NCI-H2171 treated with DMSO at 0.1 percent for 48 hours (cell line): ENCODE results near the gene SSH3.
A peak's percentile ranks its signal among the peaks of the same experiment; 100 is the strongest.

ENCODE experiments used
- DNase-seq: peaks from one replicate; lab custom pipeline; 2025; lab: John Stamatoyannopoulos, UW

SSH3 gene

DNA sequence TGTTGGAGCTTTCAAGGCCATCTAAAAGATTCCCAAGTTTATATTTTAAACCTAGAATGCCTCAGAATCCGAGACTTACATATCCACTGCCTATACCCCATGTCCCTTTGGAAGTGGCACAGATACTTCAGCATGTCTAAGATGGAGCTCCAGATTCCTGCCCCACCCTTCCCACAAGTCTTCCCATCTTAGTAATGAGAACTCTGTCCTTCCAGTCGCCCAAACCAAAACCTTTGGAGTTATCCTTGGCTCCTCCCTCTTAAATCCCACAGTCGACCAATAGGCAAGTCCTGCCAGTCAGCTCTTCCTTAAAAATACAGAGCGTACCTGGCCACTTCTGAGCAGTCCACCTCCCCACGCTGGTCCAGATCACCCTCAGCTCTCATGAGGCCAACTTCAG is 45.7 kb downstream of the SSH3 start:
- DNase-seq = no peak

DNA sequence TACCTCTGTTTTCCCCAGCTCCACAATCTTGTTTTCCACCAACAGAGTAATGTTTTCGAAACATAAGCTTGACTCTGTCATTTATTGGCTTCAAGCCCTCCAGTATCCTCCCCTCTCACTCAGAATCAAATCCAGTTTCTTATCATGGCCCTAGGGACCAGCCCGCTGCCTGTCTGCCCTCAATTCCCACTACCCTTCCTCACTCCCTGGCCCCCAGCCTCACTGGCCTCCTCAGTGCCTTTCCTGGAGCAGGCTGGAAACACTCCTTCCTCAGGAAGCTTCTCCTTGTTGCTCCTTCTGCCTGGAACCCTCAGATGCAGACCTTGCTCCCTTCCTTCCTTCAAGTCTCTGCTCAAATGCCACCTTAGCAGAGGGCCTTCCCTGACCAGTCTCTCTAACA is 46.1 kb downstream of the SSH3 start:
- no peak for DNase-seq

DNA sequence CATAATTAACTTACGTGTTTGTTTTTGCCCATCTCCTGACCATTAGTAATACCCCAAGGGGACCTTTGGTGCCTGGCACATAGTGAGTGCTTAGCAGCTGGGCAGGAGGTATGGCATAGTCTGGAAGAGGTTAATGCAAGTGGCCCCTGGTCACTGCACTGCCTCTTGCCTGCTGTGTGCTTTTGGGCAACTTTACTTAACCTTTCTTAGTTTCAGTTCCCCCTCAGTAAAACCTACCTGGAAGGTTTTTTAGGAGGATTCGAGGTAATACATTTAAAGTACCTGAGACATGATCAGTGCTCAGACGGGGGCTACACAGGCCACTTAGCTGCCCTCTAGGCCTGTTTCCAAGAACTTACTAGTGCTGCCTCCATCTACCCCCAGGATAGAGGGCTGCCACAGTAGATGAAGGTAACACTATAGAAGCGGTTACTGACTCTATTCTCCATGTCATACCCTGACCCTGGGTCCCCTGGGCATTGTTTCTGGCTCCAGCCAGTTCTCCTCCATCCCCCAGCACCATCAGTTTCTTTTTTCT is 46.7 kb downstream of the SSH3 start:
- DNase-seq = no peak

DNA sequence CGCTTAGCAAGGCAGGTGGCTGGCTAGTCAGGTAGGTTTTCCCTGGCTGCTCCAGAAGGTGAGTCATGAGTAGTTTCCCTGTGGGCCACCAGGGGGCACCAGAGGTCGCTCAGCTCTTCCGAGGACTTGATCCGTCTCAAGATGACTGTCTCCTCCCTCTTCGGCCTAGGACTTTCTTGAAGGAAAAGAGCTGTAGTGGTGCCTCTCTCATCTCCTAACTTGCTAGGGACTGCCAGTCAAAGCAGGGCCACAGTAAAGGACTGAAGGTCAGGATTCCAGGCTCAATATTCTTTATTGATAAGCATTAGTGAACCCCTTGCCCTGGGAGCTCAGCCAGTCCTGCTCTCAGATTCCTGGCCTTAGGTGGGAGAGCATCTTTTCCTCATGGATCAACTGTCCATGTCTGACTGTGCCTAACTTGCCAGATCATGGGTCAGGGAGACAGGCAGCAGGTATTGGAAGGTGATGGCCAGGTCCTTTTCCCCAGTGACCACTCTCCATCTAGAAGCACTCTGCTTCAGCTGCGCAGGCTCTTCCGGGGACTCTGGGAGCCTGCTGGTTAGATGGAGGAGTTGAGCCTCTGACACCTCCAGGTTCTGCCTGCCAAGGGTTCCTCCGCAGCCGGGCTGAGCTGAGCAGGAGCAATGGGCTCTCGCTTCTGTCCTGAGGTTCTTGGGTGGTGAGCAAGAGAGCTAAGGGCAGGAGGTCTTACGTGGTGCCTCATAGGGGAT is 48.1 kb downstream of the SSH3 start:
- peak; percentile 73 for DNase-seq

DNA sequence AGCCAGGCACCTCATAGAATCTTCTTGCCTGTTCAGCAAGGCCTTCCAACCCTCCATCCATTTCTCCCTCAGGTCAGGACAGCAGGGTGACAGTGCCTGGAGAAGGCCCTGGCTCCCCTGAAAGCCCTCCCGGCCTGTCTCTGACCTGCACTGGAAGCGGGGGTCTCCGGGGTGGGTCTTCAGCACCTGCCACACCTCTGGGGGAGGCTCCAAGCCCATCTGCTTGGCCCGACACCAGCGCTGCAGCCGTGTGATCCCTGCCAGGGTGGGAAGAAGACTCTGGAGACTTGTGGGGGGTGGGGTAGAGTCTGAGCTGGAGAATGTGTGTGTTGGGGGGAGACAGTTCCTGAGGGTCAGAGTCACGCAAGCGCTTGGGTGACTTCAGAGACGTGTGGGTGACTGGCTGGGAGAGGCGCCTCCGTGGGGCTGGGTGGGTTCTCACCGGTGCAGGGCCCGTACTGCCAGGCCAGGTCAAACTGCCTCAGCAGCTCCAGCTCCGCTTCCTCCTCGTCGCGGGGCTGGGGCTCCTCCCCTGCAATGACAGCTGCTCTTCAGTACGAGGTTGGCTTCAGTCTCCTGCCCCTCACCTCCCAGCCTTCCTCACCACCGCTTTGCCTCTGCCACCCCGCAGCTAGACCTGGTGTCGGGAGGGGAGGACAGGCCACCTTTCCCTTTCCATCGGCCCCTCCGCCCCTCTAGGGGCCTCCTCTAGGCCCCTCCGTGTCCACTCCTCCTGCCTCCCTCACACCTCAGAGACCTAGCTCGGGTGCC is 49.4 kb downstream of the SSH3 start:
- peak; percentile 57 for DNase-seq

DNA sequence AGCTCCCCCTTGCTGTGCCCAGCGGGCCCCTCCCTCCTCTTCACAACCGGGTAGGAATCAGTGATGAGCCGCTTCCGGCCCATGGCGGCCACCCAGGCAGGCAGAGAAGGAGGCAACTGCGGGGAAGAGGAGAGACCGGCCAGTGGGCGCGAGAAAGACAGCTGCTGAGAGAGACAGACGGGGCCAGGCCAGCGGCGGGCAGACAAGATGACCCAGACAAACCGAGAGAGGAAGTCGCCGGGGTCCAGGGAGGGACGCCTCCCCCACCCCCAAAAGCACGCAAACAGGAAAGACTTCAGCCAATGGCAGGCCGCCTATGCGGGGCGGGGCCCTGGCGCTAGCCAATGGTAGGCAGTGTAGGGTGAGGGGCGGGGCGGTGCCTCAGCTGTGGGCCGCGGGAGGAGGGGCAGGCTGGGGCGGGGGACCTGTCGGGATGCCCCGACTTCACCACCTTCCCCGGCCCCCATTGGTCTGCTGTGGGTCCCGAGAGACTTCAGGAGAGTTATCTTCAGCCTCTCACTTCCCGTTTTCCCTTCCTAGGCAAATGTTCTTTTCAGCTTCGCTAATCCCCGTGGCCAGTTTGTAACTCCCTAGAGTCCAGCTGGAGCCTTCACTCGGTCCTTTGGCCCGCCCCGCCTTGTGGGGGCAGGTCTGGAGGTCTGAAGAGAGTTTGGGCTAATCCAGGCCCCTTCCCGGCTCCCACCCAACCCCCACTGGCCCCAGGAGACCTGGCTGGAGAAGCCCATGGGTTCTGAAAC is 50.2 kb downstream of the SSH3 start, which contains the start of gene POLD4:
POLD4 (minus strand) TSS at position 230 of the 758 bp plus-strand sequence; CDS start at position 83, 147 bp downstream.
- DNase-seq = peak; percentile 86

DNA sequence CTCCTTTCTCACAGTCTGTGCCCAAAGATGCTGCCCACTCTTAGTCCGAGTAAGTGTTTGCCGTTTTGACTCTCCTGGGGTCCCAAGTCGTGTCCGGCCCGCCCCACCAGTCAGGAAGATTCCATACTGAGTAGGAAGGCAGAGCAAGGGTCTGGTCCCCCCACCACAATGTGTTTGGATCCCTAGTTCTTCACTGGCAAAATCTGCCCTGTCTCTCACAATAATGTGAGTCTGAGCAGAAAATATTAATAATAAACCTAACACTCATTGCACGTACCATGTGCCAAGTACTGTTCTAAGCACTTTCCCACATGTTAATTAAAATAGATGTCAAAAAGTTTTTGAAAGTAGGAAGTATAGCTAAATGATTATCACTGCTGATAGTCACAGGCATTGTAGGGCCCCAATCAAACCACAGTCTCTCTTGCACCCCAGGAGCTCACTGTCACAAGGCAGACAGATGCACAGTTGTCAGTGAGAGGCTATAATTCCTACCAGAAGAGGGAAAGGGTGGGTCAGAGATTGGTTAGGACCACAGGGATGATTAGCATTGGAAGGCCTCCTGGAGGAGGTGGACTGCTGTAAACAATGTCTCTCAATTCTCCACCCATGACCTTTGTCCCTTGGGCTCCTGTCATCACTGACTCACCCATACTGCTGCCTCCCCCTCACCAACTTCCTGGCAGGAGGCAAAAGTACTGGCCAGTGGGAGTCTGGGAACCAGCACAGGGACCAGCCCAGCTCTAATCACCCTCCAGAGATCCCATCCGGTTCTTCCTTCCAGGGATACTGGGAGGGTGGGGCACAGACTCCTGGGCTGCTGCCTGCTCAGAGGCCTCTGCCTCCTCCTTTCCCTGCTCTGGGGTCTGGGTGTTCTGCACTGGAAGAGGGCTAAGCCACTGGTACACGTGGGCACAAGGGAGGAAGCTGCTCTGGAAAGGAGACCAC is 51.0 kb downstream of the SSH3 start:
- DNase-seq = no peak

DNA sequence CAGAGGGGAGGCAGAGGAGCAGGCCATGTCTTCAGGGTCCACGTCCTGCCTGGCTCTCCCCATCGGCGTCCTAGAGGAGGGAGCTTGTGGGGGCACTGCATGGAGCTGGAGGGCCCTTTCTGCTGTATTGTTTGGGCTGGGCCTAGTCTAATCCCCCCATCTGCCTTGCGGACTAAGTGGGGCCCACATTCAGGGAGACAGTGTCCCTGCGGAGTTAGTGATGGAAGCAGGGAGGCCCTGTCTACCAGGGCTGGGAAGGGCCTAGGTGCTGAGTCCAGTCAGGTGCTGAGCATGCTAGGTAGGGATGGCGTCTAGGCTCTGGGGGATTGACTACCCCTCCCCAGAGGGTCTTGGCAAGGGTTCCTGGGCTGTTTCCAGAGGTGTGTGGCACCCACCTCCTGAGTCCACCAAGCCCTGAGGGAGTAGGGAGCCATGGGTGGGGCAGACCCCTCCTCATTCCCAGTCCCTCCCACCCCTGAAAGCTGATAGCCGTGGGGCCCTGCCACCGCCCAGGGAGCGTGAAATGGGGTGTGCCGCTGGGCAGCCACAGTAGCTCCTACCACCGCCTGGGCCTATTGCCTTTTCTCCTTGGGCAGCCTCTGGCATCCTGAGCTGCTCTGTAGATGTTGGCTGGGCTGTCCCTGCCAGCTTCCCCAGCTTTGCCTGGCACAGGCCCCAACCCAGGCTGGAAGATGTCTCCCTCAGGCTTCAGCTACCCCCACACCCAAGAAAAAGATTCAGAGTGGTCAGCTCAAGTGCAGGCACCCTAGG is 51.9 kb downstream of the SSH3 start:
- DNase-seq = no peak

DNA sequence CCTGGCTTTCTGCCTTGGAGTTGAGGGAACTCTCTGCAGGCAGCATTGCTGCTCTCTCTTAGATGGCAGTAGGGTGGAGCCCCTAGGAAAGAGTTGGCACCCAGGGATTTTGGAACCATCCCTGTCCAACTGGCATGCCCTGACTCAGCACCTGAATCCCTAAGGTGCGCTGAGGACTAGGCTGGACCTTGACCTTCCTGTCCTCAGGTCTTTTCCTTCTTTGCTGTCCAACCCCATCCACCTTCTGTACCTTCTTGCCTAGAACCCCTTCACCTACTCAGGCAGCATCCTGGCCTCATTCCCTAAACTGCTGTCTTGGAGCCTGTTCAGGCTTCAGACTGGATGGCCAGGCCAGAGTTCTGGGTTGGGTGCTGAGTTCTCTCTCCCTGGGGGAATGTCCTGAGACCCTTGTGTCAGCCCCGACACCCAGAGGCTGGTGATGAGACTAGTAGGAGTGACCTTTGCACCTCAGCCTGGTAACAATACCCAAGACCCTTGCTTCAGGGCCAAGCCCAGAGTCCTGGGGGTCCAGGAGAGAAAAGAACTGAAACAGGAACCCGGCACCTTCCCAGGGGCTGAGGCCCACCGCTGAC is 52.6 kb downstream of the SSH3 start:
- DNase-seq = no peak

DNA sequence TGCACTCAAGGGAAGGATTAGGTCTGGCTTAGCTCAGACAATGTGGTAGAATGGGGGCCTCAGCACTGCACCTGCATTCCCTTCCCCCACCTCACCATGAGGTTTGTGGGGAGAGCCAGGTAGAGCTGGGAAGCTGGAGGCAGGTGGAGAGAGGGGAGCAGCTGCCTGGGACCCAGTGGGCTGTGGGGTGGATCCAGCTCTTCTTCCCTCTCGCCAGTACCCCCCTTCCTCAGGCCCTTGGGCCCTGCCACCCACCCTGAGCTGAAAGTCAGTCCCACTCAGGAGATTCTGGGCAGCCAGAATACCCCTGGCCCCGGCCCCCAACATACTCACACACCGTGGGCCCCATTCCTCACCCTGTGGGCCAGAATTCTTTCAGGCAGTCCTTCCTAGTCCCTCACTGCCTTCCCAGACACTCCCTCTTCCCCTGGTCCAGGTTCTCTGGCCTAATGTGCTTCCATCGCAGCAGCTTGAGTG is 53.1 kb downstream of the SSH3 start:
- DNase-seq = no peak

DNA sequence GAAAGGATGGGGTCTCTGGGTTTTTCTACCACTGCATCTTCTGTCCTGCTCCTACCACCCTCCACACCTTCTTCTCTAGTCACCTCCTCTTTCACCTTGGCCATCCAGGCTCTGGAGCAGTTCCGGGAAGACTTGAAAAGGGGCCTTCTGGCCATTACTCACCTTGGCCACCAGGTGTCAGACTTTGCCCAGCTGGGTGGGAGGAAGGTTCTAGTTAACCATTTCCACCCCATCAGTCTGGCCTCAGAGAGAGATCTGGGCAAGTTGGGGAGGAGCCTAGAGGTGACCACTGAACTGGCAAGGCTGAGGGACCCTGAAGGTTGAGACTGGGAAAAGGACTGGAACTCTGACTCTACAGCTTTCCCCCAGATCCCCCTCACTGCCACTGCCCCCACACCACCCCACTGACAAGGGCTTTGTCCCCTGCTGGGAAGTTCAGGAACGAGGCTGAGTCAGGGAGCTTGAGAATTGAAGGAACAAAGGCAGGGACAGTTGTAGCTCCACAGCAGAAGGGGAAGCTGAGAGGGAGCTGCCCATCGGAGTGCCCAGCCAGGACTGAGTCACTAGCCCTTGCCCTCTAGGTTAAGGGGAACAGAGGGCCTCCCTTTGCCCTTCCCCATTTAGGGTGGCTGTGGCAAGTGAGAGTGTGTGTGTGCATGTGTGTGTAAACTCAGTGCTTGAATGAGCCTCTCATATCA is 53.7 kb downstream of the SSH3 start:
- DNase-seq = peak; percentile 59

DNA sequence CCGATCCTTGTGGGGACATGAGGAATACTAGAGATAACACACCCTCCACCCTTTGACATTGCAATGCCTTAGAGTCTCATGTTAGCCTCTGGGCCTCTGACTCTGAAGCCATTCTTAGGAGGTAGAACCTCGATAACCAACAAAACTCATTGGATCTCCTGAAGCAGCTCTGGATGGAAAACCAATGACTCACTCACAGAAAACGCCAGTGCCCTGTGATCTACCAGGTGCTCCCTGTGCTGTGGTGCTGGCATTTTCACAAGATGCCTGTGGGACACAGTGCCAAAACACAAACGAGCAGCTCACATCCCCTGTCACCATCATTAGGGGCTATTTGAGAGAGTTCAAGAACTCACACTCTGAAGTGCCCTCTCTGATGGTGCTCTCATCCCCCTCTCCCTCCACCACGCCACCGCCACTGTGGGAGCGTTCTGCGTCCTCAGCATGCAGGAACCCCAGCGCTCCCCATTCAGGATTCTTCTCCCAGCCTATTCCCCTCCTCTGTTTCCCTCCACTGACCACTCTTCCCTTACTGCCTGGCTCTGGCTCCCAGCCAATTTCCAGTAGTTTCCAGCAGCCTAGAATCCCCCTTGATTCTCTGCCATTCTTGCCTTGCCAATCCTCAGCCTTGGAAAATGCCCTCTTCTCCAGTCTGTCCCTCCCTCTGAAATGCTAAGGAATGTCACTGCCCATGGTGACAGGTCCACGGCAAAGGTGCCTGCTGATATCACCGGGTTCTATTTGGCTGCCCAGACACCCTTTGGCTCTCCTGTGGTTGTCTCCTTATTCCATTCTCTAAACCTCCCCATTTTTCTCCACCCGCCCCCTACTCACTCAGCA is 54.7 kb downstream of the SSH3 start:
- no peak for DNase-seq
